Neural crest cell (in vitro differentiated cells): ENCODE measurements around the gene PPP6R3. TPM values are rescaled to one million over a fixed set of nuclear protein-coding genes. Genes with fewer than 3 reads are reported as not detected.

ENCODE experiments used
- DNase-seq: peaks from one replicate; pipeline ENCODE4 v3.0.0; 2021; ENCODE audit warnings: low read depth, mixed read lengths, low spot score
- H3K27ac Mint-ChIP-seq: one replicate; pipeline ENCODE4 v1.8.0; 2021; ENCODE audit warnings: mild to moderate bottlenecking, mixed read lengths; ENCODE audit not compliant: unreplicated experiment
- H3K27me3 Mint-ChIP-seq: 2 replicates; pipeline ENCODE4 v1.8.0; 2021; ENCODE audit warnings: low read depth, mild to moderate bottlenecking, mixed read lengths
- H3K36me3 Mint-ChIP-seq: 2 replicates; pipeline ENCODE4 v1.8.0; 2021; ENCODE audit warnings: low read depth, mild to moderate bottlenecking, mixed read lengths
- H3K4me1 Mint-ChIP-seq: 2 replicates; pipeline ENCODE4 v1.8.0; 2021; ENCODE audit warnings: mixed read lengths
- H3K4me3 Mint-ChIP-seq: one replicate; pipeline ENCODE4 v1.8.0; 2021; ENCODE audit warnings: mild to moderate bottlenecking, mixed read lengths
- H3K9me3 Mint-ChIP-seq: 2 replicates; pipeline ENCODE4 v1.8.0; 2021; ENCODE audit warnings: mixed read lengths
- CTCF ChIP-seq: fragments of 200-600 bp; sonication (generic); conservative IDR thresholded peaks from 2 replicates; pipeline ENCODE4 v1.5.0; 2021; ENCODE audit warnings: antibody characterized with exemption, mild to moderate bottlenecking
- total RNA-seq: library from RNA; stranded (reverse); gene quantifications from 2 replicates; pipeline ENCODE4 v1.2.1, GENCODE V29; 2021

Gene PPP6R3
- total RNA-seq, 1 donor from 2014 or later, result 111 TPM

- no peaks in the 10 kb centered on the region for H3K9me3 Mint-ChIP-seq
- H3K27me3 Mint-ChIP-seq, result no peaks in the 10 kb centered on the region
- DNase-seq, result no peak
- peaks cover 35% of the 10 kb centered on the region for H3K4me1 Mint-ChIP-seq
- no peak for TF ChIP-seq CTCF
- H3K27ac Mint-ChIP-seq, result no peak overlapping the region
- peaks cover 14% of the 10 kb centered on the region for H3K36me3 Mint-ChIP-seq
- H3K4me3 Mint-ChIP-seq, result no peak overlapping the region
These were observed 70.7 kb downstream of the PPP6R3 start for GRCh38 chr11:68531129-68531693.

- no peak for TF ChIP-seq CTCF
- Mint-ChIP-seq H3K36me3 (peaks cover 3% of the 10 kb centered on the region), H3K4me1 (peaks cover 32% of the 10 kb centered on the region), H3K9me3 (no peaks in the 10 kb centered on the region), H3K4me3 (no peak overlapping the region), H3K27ac (no peak overlapping the region), H3K27me3 (no peaks in the 10 kb centered on the region)
- no peak for DNase-seq
These were observed 72.3 kb downstream of the PPP6R3 start for GRCh38 chr11:68532727-68533369.

GRCh38 chr11:68533945-68534344 is 73.4 kb downstream of the PPP6R3 start:
- Mint-ChIP-seq H3K4me3 (no peak overlapping the region), H3K4me1 (peaks cover 22% of the 10 kb centered on the region), H3K9me3 (no peaks in the 10 kb centered on the region), H3K27me3 (no peaks in the 10 kb centered on the region), H3K27ac (peak overlapping the region; percentile 29), H3K36me3 (no peaks in the 10 kb centered on the region)
- no peak for DNase-seq
- no peak for TF ChIP-seq CTCF

GRCh38 chr11:68535098-68535497 is 74.5 kb downstream of the PPP6R3 start:
- peak overlapping the region; percentile 42 for H3K4me3 Mint-ChIP-seq
- peaks cover 22% of the 10 kb centered on the region for H3K4me1 Mint-ChIP-seq
- no peak for TF ChIP-seq CTCF
- H3K27ac Mint-ChIP-seq, result no peak overlapping the region
- H3K9me3 Mint-ChIP-seq, result no peaks in the 10 kb centered on the region
- H3K36me3 Mint-ChIP-seq, result peaks cover 9% of the 10 kb centered on the region
- no peaks in the 10 kb centered on the region for H3K27me3 Mint-ChIP-seq
- DNase-seq, result no peak

GRCh38 chr11:68536706-68537105 is 76.2 kb downstream of the PPP6R3 start:
- no peak overlapping the region for H3K4me3 Mint-ChIP-seq
- H3K27me3 Mint-ChIP-seq, result no peaks in the 10 kb centered on the region

More at GRCh38 chr11:68536706-68537105, 76.2 kb downstream of the PPP6R3 start:
- Mint-ChIP-seq H3K9me3 (no peaks in the 10 kb centered on the region), H3K36me3 (peaks cover 13% of the 10 kb centered on the region), H3K27ac (no peak overlapping the region), H3K4me1 (peaks cover 29% of the 10 kb centered on the region)
- no peak for TF ChIP-seq CTCF
- no peak for DNase-seq
